Fibroblast of lung (primary cell): ENCODE data around the gene PKP1. TPM values are rescaled to one million over a fixed set of nuclear protein-coding genes. Genes with fewer than 3 reads are reported as not detected.

Experiments
- DNase-seq, 2 donors: peaks; one replicate each; pipeline versions ENCODE4 v3.0.0 to v3.0.0-alpha.2; 2010; ENCODE audit warnings: low read depth in 2 of 2
- H2AFZ ChIP-seq: 2 replicates; pipeline ENCODE4 v1.5.1; 2012; ENCODE audit warnings: low read length, control low read depth, inconsistent platforms
- H3K27ac ChIP-seq: 2 replicates; pipeline ENCODE4 v1.5.1; 2011; ENCODE audit warnings: low read length, control low read depth; ENCODE audit not compliant: insufficient read depth
- H3K27me3 ChIP-seq: 2 replicates; pipeline ENCODE4 v1.5.1; 2011; ENCODE audit warnings: mild to moderate bottlenecking, low read length; ENCODE audit not compliant: control insufficient read depth, insufficient read depth
- H3K36me3 ChIP-seq: 2 replicates; pipeline ENCODE4 v1.5.1; 2011; ENCODE audit warnings: low read length; ENCODE audit not compliant: control insufficient read depth, insufficient read depth
- H3K4me1 ChIP-seq: 2 replicates; pipeline ENCODE4 v1.5.1; 2011; ENCODE audit warnings: low read length; ENCODE audit not compliant: control insufficient read depth, insufficient read depth; ENCODE audit errors: extremely low read depth
- H3K4me2 ChIP-seq: 2 replicates; pipeline ENCODE4 v1.5.1; 2011; ENCODE audit warnings: low read length, control low read depth; ENCODE audit not compliant: insufficient read depth; ENCODE audit errors: extremely low read depth
- H3K4me3 ChIP-seq, 4 experiments: fragments of 200-600 bp in 1 of 4; sonication (generic) in 1 of 4; replicated peaks in 1 of 4; 2 replicates each; pipeline ENCODE4 v1.5.1; 2011 to 2016; ENCODE audit warnings: low read length in 4 of 4, low read depth in 3 of 4, mild to moderate bottlenecking in 3 of 4, control low read depth in 2 of 4, inconsistent platforms in 1 of 4, mixed read lengths in 1 of 4; ENCODE audit not compliant: insufficient read depth in 1 of 4; ENCODE audit errors: control extremely low read depth in 1 of 4
- H3K79me2 ChIP-seq: 2 replicates; pipeline ENCODE4 v1.5.1; 2012; ENCODE audit warnings: mild to moderate bottlenecking, low read length, inconsistent platforms; ENCODE audit not compliant: control insufficient read depth, insufficient read depth
- H3K9ac ChIP-seq: 2 replicates; pipeline ENCODE4 v1.5.1; 2011; ENCODE audit warnings: mild to moderate bottlenecking, low read length, control low read depth; ENCODE audit not compliant: insufficient read depth
- H3K9me3 ChIP-seq: 2 replicates; pipeline ENCODE4 v1.5.1; 2012; ENCODE audit warnings: low read depth, low read length; ENCODE audit not compliant: control insufficient read depth, insufficient read depth
- H4K20me1 ChIP-seq: 2 replicates; pipeline ENCODE4 v1.5.1; 2011; ENCODE audit warnings: low read length; ENCODE audit not compliant: control insufficient read depth, insufficient read depth; ENCODE audit errors: extremely low read depth
- EZH2 ChIP-seq: IDR thresholded peaks from 2 replicates; pipeline ENCODE4 v1.5.1; 2012; ENCODE audit warnings: low read length, control low read depth, mild to moderate bottlenecking; ENCODE audit errors: missing control alignments
- polyA plus RNA-seq, 2 donors: library from polyadenylated mRNA; depleted of rRNA in 1 of 2; stranded (reverse) in 1 of 2; unstranded in 1 of 2; fragments of >200 nt; gene quantifications; 2 replicates each; pipeline ENCODE4 v1.2.1, GENCODE V29; 2011 to 2012; ENCODE audit warnings: missing spikeins in 1 of 2
- total RNA-seq: library from RNA; depleted of rRNA; stranded (reverse); fragments of >200 nt; gene quantifications from 2 replicates; pipeline ENCODE4 v1.2.1, GENCODE V29; 2014
- TF ChIP-seq, protein P1 (sequence below), 2 donors: IDR thresholded peaks in 1 of 2; conservative IDR thresholded peaks in 1 of 2; 1 replicate in 1 of 2; 2 replicates in 1 of 2; pipeline ENCODE4 v1.5.1; 2011 to 2012; ENCODE audit warnings: low read length in 2 of 2, control low read depth in 1 of 2, inconsistent platforms in 1 of 2, low read depth in 1 of 2, mild to moderate bottlenecking in 1 of 2

PKP1 gene
- total and polyA plus RNA-seq, 2 donors (not counting 1 experiment from before 2014, with no cell fraction given): under 0.01 to 0.08 TPM

DNA sequence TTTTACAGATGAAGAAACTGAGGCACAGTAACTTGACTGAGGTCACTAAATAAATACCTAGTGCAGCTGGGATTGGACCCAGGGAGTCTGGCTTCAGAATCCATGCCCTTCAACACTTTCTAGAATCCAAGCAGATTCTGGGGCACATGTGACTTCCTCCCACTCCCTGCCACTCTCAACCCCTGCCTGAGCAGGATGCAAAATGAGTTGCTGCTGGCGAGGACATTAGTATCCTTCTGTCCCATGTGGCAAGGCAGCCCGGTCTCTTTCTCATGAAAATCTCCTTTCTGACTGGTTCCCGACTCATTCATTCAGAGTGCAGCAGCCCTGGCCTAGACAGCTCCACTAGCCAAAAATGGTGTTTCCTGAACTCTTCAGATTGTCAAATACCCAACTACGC is 65.8 kb downstream of the PKP1 start:
- Histone ChIP-seq H3K9me3 (no peaks in the 10 kb centered on the region), H3K27me3 (peaks cover 14% of the 10 kb centered on the region), H3K79me2 (no peaks in the 10 kb centered on the region), H2AFZ (no peak overlapping the region), H3K4me2 (no peak overlapping the region), H3K4me3 (no peak overlapping the region), H3K36me3 (no peaks in the 10 kb centered on the region), H3K27ac (no peak overlapping the region), H3K9ac (no peak overlapping the region), H3K4me1 (no peaks in the 10 kb centered on the region), H4K20me1 (no peaks in the 10 kb centered on the region)
- no peak for TF ChIP-seq EZH2
- TF ChIP-seq, protein P1, sequence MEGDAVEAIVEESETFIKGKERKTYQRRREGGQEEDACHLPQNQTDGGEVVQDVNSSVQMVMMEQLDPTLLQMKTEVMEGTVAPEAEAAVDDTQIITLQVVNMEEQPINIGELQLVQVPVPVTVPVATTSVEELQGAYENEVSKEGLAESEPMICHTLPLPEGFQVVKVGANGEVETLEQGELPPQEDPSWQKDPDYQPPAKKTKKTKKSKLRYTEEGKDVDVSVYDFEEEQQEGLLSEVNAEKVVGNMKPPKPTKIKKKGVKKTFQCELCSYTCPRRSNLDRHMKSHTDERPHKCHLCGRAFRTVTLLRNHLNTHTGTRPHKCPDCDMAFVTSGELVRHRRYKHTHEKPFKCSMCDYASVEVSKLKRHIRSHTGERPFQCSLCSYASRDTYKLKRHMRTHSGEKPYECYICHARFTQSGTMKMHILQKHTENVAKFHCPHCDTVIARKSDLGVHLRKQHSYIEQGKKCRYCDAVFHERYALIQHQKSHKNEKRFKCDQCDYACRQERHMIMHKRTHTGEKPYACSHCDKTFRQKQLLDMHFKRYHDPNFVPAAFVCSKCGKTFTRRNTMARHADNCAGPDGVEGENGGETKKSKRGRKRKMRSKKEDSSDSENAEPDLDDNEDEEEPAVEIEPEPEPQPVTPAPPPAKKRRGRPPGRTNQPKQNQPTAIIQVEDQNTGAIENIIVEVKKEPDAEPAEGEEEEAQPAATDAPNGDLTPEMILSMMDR (conservative IDR thresholded peaks at IDR 0.05 in 1 of 2, IDR thresholded peaks at IDR 0.05 in 1 of 2; ENCODE audit: low read depth in 1 of 2, low read length in 2 of 2): no peak
- DNase-seq: no peak

DNA sequence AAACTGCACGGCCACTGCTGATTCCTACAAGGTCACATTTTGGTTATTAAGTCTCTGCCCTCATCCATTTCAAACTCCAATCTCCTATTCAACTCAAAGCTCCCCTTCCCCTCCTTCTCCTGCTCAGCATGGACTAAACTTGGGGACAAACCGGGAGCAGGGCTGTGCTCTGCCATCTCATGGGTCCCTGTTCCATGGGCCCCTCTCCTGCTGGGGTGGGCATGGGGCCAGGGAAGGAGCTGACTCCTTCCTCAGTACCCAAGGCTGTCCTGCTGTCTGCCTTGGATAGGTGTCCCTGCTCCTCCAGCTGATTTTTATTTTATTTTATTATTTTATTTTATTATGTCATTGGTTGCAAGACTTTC is 67.0 kb downstream of the PKP1 start:
- Histone ChIP-seq H3K9me3 (no peaks in the 10 kb centered on the region), H3K27me3 (peaks cover 19% of the 10 kb centered on the region), H3K27ac (no peak overlapping the region), H4K20me1 (no peaks in the 10 kb centered on the region), H3K4me3 (no peak overlapping the region), H3K4me1 (no peaks in the 10 kb centered on the region), H3K79me2 (no peaks in the 10 kb centered on the region), H3K9ac (no peak overlapping the region), H3K4me2 (no peak overlapping the region), H2AFZ (no peak overlapping the region), H3K36me3 (no peaks in the 10 kb centered on the region)
- no peak for DNase-seq
- no peak for TF ChIP-seq EZH2
- TF ChIP-seq, protein P1 (conservative IDR thresholded peaks at IDR 0.05 in 1 of 2, IDR thresholded peaks at IDR 0.05 in 1 of 2; ENCODE audit: low read depth in 1 of 2, low read length in 2 of 2): no peak

DNA sequence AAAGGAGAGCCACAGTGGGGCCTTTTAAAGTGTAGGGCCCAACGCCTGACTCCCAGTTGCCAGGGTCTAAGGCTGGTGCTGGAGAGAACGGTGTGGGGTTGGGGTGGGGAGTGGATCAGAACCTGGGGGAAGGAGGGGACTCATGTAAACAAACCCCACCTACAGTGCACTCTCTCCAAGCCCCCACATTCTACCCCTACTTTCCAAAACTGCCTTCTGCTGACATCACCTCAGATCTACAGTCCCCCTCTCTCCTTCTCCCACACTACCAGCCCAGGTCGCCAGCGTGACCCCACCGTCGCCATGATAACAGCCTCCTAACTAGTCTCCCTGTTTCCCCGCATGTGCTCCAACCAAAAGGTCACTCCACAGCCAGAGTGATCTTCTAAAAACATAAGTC is 67.6 kb downstream of the PKP1 start:
- Histone ChIP-seq H3K4me3 (no peak overlapping the region), H3K4me1 (no peaks in the 10 kb centered on the region), H2AFZ (no peak overlapping the region), H3K9ac (no peak overlapping the region), H3K4me2 (no peak overlapping the region), H3K27me3 (peaks cover 21% of the 10 kb centered on the region), H3K9me3 (no peaks in the 10 kb centered on the region), H3K36me3 (no peaks in the 10 kb centered on the region), H3K79me2 (no peaks in the 10 kb centered on the region), H3K27ac (no peak overlapping the region), H4K20me1 (no peaks in the 10 kb centered on the region)
- no peak for TF ChIP-seq EZH2
- TF ChIP-seq, protein P1 (conservative IDR thresholded peaks at IDR 0.05 in 1 of 2, IDR thresholded peaks at IDR 0.05 in 1 of 2; ENCODE audit: low read depth in 1 of 2, low read length in 2 of 2): no peak
- DNase-seq: no peak
